Measurements from ENCODE around the gene PAXIP1.

The PAXIP1 gene

DNA sequence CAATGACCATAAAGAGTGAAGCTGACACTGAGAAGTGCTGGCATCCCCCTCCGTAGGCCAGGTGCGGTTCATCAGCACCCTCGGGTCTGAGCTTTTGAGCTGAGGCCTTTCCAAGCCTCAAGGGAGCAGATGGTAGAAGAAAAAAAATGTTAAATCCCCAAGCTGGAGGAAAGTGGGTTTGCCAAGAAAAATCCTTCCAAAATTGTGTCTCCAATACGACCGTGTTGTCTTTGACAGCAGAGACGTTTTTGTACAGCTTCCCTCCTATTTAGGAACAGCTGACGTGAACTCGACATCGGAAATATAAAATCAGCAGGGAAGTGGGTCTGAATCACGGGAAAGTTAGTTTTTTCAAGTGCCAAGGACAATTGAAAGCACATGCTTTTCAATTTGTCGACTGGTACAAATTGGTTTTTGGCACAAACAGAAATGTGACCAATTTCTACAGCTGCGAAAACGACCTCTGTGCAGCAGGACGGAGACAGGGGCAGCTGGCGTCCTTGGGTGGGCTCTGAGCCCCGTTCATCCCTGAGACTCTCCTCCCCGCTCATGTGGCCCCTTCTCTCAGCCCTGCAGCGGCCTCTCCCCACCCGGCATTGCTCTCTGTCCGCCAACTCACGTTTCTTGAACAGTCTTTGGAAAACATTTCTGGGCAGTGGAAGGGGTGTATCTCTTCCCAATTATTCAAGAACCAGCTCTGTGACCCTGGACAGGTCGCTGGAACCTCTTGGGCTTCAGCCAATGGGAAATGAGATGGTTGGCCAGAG lies 89.9 kb downstream of the PAXIP1 start:
- DNase-seq (ENCODE audit: low read depth in 2 of 2): no peak

GRCh38 chr7:154911862-154912455 lies 91.0 kb downstream of the PAXIP1 start:
- DNase-seq (ENCODE audit: low read depth in 2 of 2): no peak

- DNase-seq (ENCODE audit: low read depth in 2 of 2): no peak
Observed at GRCh38 chr7:154911411-154911810, 91.5 kb downstream of the PAXIP1 start.

DNA sequence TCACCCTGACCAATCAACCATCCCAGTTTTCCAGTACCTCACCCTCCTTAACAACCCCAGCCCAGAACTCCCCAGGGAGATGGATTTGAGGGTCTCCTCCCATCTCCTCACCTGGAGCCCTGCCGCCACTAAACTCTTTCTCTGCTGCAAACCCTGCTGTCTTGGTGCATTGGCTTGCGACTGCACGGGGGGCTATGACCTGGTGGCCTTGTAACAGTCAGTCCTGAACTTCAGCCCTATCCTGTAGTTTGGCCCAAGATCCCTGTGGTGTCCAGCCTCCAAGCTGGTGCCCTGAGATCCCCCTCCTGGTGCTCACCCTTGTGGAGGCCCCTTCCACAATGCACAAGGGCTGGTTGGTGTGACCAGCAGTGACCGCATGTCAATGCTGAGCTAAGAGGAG lies 91.9 kb downstream of the PAXIP1 start:
- no peak for DNase-seq (ENCODE audit: low read depth in 2 of 2)

DNA sequence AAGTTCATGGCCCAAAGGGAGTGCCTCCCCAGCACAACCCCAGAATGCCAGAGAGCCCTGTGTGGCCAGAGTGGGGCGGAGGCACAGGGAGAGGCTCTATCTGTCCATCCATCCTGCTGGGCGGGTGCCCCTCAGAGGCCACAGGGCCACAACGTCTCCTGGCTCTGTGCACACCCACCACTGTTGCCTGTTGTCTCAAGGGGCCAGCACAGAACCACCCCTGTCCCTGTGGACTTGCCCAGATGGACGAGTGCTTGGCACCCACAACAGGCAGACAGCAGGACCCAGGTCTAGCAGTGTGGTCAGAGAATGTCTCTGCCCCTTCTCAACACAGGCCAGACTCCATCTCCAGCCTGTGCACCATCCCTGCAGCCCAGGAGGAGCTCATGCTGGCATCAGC lies 92.8 kb downstream of the PAXIP1 start:
- DNase-seq (ENCODE audit: low read depth in 2 of 2): no peak

DNA sequence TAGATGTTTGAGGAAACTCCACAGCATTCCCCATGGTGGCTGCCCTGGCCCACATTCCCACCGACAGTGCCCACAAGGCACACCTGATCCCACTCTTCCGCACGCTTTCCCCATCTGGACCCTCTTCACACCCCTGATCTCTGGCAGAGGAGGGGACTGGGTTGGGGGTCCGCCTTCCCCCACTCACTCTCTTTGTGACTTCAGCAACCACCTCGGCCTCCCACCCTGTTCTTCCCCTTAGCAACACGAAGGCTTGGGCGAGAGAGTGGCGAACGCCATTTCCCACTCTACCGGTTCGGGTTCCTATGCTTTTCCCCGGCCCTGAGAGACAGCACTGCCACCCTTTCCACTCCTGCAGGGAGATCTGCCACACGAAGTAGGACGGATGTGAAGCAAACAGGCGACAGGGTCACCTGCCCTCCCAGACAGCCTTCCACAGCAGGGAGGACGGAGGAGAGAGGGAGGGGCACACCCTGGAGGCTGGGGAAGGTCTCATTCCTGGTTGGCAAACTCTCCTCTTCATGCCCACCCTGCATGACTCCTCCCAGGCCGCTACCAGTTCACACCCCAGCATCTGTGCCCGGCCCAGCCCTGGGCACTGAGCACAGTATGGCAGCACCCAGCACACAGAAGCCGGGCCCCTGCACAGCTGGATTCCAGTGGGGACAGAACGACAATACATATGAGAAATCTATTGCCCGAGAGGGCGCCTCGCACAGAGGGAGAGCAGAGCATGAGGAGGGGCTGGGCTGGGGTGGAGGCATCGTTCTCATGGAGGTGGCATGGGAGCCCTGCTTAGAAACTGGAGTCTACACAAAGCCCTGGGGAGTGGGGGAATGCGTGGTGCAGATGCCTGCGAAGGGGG lies 93.5 kb downstream of the PAXIP1 start:
- no peak for DNase-seq (ENCODE audit: low read depth in 2 of 2)

- DNase-seq (ENCODE audit: low read depth in 2 of 2): no peak
Observed at GRCh38 chr7:154907651-154908620, 95.0 kb downstream of the PAXIP1 start.

DNA sequence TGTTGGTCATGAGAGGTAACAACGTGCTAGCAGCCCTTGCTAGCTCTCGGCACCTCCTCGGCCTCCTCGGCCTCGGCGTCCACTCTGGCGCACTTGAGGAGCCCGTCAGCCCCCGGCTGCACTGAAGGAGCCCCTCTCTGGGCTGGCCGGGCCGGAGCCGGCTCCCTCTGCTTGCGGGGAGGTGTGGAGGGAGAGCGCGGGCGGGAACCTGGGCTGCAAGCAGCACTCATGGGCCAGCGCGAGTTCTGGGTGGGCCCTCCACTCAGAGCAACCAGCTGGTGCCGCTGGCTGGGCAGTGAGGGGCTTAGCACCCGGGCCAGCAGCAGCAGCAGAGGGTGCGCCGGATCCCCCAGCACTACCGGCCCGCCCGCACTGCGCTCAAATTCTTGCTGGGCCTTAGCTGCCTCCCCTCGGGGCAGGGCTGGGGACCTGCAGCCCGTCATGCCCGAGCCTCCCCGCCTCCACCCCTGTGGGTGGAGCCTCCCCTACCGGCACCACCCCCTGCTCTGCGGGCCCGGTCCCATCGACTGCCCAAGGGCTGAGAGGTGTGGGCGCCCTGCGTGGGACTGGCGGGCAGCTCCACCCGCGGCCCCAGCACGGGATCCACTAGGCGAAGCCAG lies 96.1 kb downstream of the PAXIP1 start:
- DNase-seq (ENCODE audit: low read depth in 2 of 2): no peak

DNA sequence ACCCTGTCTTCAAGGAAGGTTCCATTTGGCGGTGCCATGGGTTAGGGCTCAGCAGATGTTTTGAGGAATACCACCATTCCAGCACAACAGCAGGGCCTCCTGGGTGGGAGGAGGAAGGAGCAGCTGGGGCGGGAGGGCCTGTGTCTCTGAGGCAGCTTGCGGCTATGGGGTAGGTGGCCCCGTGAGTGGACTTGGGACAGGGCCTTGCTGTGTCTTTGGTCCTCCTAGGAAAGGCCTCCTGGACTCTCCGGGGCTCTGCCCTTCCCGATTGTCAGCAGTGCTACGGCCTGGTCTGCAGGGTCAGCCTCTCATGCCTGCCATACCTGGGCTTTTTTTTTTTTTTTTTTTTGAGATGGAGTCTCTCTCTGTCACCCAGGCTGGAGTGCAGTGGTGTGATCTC lies 96.7 kb downstream of the PAXIP1 start:
- DNase-seq (ENCODE audit: low read depth in 2 of 2): no peak

- DNase-seq (ENCODE audit: low read depth in 2 of 2): no peak
Observed at GRCh38 chr7:154905615-154906014, 97.3 kb downstream of the PAXIP1 start.

DNA sequence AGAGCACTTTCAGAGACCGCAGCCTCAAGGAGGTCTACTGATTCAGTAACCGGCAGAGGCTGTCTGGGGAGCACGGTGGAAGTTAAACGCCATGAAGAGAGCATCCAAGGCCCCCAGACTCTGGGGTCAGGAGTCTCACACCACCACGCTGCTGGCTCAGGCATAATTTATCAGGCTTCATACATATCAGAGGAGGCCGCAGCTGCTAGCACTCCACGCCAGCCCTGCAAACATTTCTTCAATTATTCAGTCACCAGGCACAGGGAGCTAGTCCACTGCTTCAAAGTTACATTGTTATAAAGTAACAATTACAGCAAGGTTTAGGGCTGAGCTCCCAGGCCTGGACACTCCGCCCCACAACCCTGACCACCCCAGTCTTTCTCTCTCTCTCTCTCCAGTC lies 97.8 kb downstream of the PAXIP1 start:
- no peak for DNase-seq (ENCODE audit: low read depth in 2 of 2)

DNA sequence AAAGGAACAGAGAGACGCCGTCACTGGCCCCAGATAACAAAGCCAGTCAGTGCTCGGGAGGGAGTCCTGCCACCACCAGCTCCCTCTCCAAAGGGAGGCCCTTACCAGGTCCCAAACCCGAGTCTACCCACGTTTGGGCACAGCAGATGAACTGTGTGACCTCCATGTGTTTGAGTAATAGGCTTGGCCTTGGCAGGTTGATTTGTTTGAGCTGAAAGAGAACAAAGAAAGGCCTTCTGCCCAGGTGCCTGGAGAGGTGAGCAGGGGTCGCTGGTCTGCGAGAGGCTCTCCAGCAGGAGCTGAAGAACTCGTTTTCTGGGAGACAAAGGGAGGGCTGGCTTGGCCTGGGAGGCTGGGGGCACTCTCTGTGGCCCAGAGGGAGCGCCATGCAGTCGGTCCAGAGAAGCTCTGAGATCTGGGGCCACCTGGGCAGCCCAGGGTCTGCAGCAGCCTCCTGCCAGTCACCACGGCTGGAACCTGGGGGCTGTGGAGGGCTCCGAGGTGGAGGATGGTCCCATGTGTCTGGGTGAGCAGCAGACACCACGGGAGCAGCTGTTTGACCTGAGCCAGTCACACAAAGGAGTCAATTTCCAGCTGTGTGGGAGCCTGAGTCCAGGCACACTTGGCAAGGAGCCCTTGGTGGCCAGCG lies 99.7 kb downstream of the PAXIP1 start:
- DNase-seq (ENCODE audit: low read depth in 2 of 2): no peak

GRCh38 chr7:154902600-154903082 lies 100.3 kb downstream of the PAXIP1 start:
- DNase-seq (ENCODE audit: low read depth in 2 of 2): no peak

DNA sequence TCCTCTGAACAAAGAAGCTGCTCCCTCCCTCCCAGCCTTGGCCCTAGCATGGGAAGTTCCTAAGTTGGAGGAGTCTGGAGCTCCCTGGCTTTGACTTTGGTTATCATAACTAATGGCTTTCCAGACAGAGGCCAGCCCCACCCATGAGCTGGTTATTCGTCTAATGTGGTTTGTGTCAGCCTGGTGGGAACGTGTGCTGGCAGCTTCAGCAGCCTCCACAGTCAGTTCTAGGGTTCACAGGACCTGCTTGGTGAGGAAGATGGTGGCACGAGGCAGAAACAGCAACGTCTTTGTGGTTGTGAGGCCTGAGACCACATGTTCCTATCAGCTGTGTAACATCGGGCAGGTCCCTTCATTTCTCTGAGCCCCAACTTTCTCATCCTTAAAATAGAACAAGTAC lies 103.1 kb downstream of the PAXIP1 start:
- DNase-seq (ENCODE audit: low read depth in 2 of 2): no peak

DNA sequence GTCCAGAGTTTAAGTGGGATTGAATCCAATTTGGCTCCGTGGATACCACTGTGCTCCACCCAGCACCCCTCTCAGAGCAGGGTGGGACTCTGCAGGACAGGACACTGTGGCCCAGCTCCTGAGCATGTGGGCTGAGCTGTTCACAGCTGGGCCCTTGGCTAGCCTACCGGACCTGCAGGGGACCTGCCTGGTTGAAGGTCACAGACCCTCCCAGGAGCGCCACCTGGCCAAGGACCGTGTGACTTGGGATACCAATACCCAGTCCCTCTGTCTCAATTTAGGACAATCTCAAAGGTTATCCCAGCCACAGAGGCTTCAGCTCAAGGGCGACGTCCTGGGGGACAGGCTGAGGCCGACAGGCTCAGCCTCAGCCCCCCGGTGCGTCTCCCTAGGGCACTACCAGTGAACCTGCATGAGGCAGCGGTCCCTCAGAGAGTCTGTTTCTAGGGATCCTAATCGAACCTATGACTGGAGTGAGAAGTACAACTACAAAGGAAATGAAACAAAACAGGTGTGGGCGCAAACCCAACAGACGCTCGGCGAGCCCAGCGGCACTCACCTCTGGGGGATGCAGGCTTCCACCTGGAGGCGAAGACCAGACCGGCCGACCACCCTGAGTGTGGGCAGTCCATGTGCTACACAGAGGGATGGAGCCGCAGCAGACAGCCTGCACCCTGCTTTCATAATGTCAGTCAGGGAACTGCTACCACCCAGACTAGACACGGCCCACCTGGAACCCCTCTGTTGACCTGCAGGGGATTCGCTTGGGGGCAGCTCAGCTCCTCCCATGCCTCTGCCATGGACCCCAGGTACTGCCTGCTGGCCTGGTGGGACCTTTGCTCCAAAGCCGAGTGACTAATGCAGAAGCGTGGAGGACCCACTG lies 103.7 kb downstream of the PAXIP1 start:
- DNase-seq (ENCODE audit: low read depth in 2 of 2): no peak

DNA sequence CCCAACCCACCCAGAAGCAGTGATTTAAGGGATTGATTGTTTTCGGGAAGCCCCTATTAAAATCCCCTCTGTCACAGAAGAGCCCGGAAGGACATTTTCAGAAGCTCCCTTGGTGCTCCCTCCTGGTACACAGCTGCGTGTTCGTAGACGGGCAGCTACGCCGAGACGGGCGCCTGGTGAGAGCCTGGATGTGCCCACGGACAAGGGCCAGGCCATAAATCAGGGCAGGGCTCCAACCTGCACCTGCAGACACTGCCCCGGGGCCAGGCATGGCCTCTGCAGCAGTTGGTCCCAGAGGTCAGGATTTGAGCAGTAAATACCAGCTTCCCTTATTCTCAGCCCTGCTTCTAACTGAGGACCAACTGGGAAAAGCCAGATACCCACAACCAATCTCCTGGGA lies 106.8 kb downstream of the PAXIP1 start:
- DNase-seq (ENCODE audit: low read depth in 2 of 2): no peak
